LNCaP clone FGC (cell line): Measurements from ENCODE around the gene TWF2.
"Not testable (repeated sequence)": the region's sequence is repeated elsewhere in the genome, so short reads cannot be mapped to it uniquely, and the experiment has no call there.

Experiments
- DNase-seq: peaks from one replicate; pipeline ENCODE4 v3.0.0-alpha.2; 2011; ENCODE audit warnings: low read depth
- H3K4me3 ChIP-seq: 2 replicates; pipeline ENCODE4 v1.5.1; 2011; ENCODE audit warnings: mild to moderate bottlenecking, low read depth, low read length, control low read depth
- TF ChIP-seq, protein P1 (sequence below): IDR thresholded peaks from 2 replicates; pipeline ENCODE4 v1.5.1; 2012; ENCODE audit warnings: mild to moderate bottlenecking; ENCODE audit not compliant: control insufficient read depth, insufficient read depth; ENCODE audit errors: extremely low read depth

Gene TWF2

DNA sequence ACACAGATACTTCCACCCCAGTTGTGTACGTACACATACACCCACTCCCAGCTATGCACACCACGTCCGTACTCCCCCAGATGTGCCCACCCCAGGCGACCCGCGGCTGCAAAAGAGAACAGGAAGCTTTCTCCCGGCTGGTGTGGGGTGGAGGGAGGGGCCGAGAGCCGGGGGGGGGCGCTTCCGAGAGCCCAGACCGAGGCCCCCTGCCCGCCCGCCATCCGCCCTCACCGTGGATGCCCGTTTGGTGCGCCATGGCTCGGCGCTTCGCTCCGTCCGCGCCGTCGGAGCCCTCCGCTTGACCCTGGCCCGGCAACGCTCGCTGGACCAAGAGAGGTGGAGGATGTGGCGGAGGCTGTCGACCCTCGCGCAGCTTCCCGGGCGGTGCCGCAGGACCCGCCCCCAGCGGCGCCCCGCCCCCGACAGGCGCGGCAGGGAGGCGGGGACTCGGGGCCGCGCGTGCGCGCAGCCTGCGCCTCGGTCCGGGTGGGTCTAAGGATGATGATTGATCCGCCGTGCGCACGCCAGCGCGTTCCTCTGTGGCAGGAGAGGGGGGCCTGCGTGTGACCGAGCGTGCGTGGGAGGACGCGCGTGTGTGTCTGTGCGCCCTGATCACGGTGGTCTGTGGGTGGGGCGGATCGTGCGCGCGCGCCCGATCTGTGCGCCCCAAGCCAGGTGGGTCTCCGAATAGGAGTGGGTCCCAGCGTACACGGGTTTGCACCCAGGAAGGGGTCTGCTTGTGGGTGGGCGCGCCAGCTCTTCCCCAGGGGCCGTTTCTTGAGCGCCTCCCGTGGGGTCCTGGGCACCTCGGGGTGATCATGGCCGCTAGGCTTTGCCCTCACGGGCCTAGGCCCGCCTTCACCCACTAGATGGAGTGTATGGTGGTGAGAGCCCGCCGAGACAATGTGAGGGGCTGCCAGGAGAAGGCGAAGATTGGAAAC, at the start of gene TWF2:
TWF2 (minus strand) TSS at position 398 of the 941 bp plus-strand sequence; CDS start at position 256, 142 bp downstream.
- DNase-seq: no peak
- TF ChIP-seq, protein P1, sequence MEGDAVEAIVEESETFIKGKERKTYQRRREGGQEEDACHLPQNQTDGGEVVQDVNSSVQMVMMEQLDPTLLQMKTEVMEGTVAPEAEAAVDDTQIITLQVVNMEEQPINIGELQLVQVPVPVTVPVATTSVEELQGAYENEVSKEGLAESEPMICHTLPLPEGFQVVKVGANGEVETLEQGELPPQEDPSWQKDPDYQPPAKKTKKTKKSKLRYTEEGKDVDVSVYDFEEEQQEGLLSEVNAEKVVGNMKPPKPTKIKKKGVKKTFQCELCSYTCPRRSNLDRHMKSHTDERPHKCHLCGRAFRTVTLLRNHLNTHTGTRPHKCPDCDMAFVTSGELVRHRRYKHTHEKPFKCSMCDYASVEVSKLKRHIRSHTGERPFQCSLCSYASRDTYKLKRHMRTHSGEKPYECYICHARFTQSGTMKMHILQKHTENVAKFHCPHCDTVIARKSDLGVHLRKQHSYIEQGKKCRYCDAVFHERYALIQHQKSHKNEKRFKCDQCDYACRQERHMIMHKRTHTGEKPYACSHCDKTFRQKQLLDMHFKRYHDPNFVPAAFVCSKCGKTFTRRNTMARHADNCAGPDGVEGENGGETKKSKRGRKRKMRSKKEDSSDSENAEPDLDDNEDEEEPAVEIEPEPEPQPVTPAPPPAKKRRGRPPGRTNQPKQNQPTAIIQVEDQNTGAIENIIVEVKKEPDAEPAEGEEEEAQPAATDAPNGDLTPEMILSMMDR: peak; percentile 28
- H3K4me3 ChIP-seq: peak within 1 kb of the TSS; percentile 91

DNA sequence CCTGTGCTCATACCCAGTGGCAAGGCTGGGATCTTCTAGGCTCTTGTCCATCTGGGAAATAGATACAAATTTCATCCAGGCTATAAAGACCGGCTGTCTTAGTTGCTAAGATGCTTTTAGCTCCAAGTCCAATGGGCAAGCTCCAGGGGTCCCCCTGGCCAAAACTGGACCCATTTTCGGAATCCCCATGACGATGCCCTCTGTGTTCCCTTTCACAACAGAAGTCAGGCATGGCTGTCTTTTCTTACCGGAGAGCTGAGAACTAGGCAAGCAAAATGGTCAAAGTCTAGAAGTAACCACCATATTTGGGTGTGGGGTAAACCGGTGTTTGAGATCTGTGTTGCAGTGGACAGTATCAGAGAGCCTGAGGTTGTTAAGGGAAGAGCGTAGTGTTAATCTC, 49.7 kb upstream of the TWF2 start:
- DNase-seq: no peak
- peak overlapping the region; percentile 86 for H3K4me3 ChIP-seq
- TF ChIP-seq, protein P1: no peak

- DNase-seq: peak; percentile 13
- TF ChIP-seq, protein P1: no peak
- peak overlapping the region; percentile 86 for H3K4me3 ChIP-seq
Measured at GRCh38 chr3:52286777-52287110, 47.8 kb upstream of the TWF2 start.

DNA sequence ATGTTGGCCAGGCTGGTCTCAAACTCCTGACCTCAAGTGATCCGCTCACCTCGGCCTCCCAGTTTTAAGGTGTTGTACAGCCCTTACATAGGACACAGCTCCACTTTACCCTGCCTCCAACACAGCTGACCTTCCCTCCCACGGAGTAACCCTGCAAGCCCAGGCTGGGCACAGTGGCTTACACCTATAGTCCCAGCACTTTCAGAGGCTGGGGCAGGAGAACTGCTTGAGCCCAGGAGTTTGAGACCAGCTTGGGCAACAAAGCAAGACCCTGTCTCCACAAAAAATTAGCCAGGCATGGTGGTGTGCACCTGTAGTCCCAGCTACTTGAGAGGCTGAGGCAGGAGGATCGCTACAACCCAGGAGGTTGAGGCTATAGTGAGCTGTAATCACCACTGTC, 45.1 kb upstream of the TWF2 start:
- not testable (repeated sequence) for DNase-seq, H3K4me3 ChIP-seq

DNA sequence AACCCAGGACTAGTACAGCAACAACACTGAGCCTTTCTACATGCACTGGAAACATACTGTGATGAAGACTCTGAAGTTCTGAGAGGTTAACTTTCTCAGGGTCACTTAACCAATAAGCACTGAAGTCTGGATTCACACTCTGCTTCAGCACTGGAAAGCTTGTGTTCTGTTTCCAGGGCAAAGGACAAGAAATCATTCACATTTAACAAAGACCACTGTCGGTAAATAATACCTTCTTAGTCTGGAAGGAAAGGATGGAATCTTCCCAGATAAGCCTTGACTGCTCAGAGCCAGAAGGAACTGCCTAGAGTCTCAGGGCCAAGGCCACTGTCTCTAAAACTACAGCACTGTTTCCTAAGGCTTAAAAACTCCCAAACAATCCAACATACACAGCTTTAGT, 44.3 kb upstream of the TWF2 start:
- no peak overlapping the region for H3K4me3 ChIP-seq
- no peak for DNase-seq
- TF ChIP-seq, protein P1: no peak

- H3K4me3 ChIP-seq: no peak overlapping the region
- no peak for DNase-seq
- TF ChIP-seq, protein P1: no peak
Measured at GRCh38 chr3:52281981-52282801, 43.2 kb upstream of the TWF2 start.

- TF ChIP-seq, protein P1: no peak
- H3K4me3 ChIP-seq: no peak overlapping the region
- DNase-seq: no peak
Measured at GRCh38 chr3:52280050-52280461, 41.1 kb upstream of the TWF2 start.
